ENCODE data around the gene RSBN1.

Gene RSBN1

DNA sequence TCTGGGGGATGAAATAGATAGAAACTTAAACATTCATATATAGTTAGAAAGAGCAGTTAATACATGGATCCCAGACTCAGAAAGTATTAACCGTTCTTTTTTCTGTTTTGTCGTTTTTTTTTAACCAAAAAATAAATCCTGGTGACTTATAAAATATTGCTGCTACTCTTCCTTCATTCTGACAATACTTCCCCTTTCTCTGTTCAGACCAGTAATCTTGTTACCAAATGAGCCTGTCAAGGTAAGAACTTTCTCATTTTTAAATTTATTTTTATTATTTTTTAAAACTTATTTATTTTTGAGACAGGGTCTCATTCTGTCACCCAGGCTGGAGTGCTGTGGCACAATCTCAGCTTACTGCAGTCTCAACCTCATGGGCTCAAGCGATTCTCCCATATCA lies 45.5 kb upstream of the RSBN1 start:
- POLR2A ChIA-PET: no interaction called here
- no peaks in the 10 kb centered on the region for H3K36me3 ChIP-seq (ENCODE audit: control insufficient read depth in 2 of 2, insufficient read depth in 1 of 2, low read length in 2 of 2)
- no peaks in the 10 kb centered on the region for H3K4me1 ChIP-seq (ENCODE audit: control insufficient read depth, insufficient read depth, low read length)
- no peaks in the 10 kb centered on the region for H3K9me3 ChIP-seq (ENCODE audit: control insufficient read depth, insufficient read depth, low read depth, low read length)
- CTCF ChIA-PET: interaction anchor here (1.6 kb wide), 1 partner anchor 22 kb away, joined by 3 read pairs; no protein-coding TSS in a partner anchor
- no peak overlapping the region for H3K27ac ChIP-seq (ENCODE audit: extremely low read depth, low read depth, low read length)
- TF ChIP-seq, protein P1, sequence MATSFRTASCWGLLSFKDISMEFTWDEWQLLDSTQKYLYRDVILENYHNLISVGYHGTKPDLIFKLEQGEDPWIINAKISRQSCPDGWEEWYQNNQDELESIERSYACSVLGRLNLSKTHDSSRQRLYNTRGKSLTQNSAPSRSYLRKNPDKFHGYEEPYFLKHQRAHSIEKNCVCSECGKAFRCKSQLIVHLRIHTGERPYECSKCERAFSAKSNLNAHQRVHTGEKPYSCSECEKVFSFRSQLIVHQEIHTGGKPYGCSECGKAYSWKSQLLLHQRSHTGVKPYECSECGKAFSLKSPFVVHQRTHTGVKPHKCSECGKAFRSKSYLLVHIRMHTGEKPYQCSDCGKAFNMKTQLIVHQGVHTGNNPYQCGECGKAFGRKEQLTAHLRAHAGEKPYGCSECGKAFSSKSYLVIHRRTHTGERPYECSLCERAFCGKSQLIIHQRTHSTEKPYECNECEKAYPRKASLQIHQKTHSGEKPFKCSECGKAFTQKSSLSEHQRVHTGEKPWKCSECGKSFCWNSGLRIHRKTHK (tag by site-specific recombination; IDR thresholded peaks at IDR 0.05): no peak
- TF ChIP-seq SP7 (tag by site-specific recombination; IDR thresholded peaks at IDR 0.05): no peak
- TF ChIP-seq MYNN (tag by site-specific recombination; IDR thresholded peaks at IDR 0.05; ENCODE audit: borderline replicate concordance): no peak
- TF ChIP-seq SCRT2 (tag by site-specific recombination; IDR thresholded peaks at IDR 0.05): no peak
- no peak for TF ChIP-seq ZNF16 (tag by site-specific recombination; IDR thresholded peaks at IDR 0.05; ENCODE audit: low read depth)
- no peak for TF ChIP-seq ZNF19 (tag by site-specific recombination; IDR thresholded peaks at IDR 0.05; ENCODE audit: low read depth)
- no peak for TF ChIP-seq ZNF37A (tag by site-specific recombination; IDR thresholded peaks at IDR 0.05)
- TF ChIP-seq ZNF785 (tag by site-specific recombination; IDR thresholded peaks at IDR 0.05): no peak
- TF ChIP-seq HOXC10 (CRISPR knock-in tag; IDR thresholded peaks at IDR 0.05): no peak
- H3K4me3 ChIP-seq (ENCODE audit: low read depth, low read length): no peak overlapping the region

- POLR2A ChIA-PET: no interaction called here
These were observed 44.1 kb upstream of the RSBN1 start for GRCh38 chr1:113856401-113856790.

More at GRCh38 chr1:113856401-113856790, 44.1 kb upstream of the RSBN1 start:
- Histone ChIP-seq H3K4me3 (ENCODE audit: low read depth, low read length) (no peak overlapping the region), H3K9me3 (ENCODE audit: control insufficient read depth, insufficient read depth, low read depth, low read length) (no peaks in the 10 kb centered on the region), H3K4me1 (ENCODE audit: control insufficient read depth, insufficient read depth, low read length) (no peaks in the 10 kb centered on the region), H3K36me3 (ENCODE audit: control insufficient read depth in 2 of 2, insufficient read depth in 1 of 2, low read length in 2 of 2) (no peaks in the 10 kb centered on the region), H3K27ac (ENCODE audit: extremely low read depth, low read depth, low read length) (no peak overlapping the region)
- CTCF ChIA-PET: interaction anchor here (0.6 to 1.6 kb wide), 4 partner anchors 11 to 22 kb away, joined by 3 to 4 read pairs (median 3); no protein-coding TSS in a partner anchor
- TF ChIP-seq YY1 (tag by site-specific recombination; IDR thresholded peaks at IDR 0.05) (no peak), KLF7 (tag by site-specific recombination; IDR thresholded peaks at IDR 0.05; ENCODE audit: borderline replicate concordance) (no peak), ZNF140 (tag by site-specific recombination; IDR thresholded peaks at IDR 0.05) (no peak), ZBTB17 (tag by site-specific recombination; IDR thresholded peaks at IDR 0.05) (no peak), ZNF596 (tag by site-specific recombination; IDR thresholded peaks at IDR 0.05) (no peak), ZNF354C (tag by site-specific recombination; IDR thresholded peaks at IDR 0.05; ENCODE audit: borderline replicate concordance, low read depth) (no peak), ZNF654 (tag by site-specific recombination; IDR thresholded peaks at IDR 0.05; ENCODE audit: low read depth) (no peak), ZBTB10 (tag by site-specific recombination; IDR thresholded peaks at IDR 0.05) (no peak)
- TF ChIP-seq, protein P1 (tag by site-specific recombination; IDR thresholded peaks at IDR 0.05): no peak

All from HEK293 (cell line).